B cell (primary cell): ENCODE data around the gene ALS2CL. TPM values are rescaled to one million over a fixed set of nuclear protein-coding genes. Genes with fewer than 3 reads are reported as not detected.

ENCODE experiments used
- ATAC-seq: fragments of 200-7000 bp; cut with Tn5 transposase; one replicate; pipeline ENCODE4 v1.10.0; 2021; ENCODE audit warnings: low read depth, mild to moderate bottlenecking, moderate number of reproducible peaks, moderate library complexity
- CTCF ChIA-PET: fragments of 350-600 bp; sonication (Branson Sonifier 250); formaldehyde crosslinking; loops from one replicate; lab custom pipeline; 2021; ENCODE audit warnings: antibody characterized with exemption, inconsistent platforms; lab: Charles Lee
- POLR2A ChIA-PET: fragments of 350-600 bp; sonication (Branson Sonifier 250); formaldehyde crosslinking; loops from one replicate; lab custom pipeline; 2021; ENCODE audit warnings: antibody characterized with exemption; lab: Charles Lee
- DNase-seq: peaks from one replicate; pipeline ENCODE4 v3.0.0; 2013
- H2AFZ ChIP-seq: 2 replicates; pipeline ENCODE4 v1.6.1; 2012; ENCODE audit warnings: mild to moderate bottlenecking, low read depth, low read length; ENCODE audit not compliant: insufficient read depth, poor library complexity, severe bottlenecking
- H3K27ac ChIP-seq, 2 donors: 1 replicate in 1 of 2; 2 replicates in 1 of 2; pipeline ENCODE4 v1.5.1; 2012 to 2013; ENCODE audit warnings: low read length in 2 of 2, mild to moderate bottlenecking in 2 of 2, moderate library complexity in 1 of 2
- H3K27me3 ChIP-seq, 4 experiments: fragments of 200-600 bp in 1 of 4; sonication (generic) in 1 of 4; replicated peaks in 1 of 4; 1 replicate in 2 of 4; 2 replicates in 2 of 4; pipeline versions ENCODE4 v1.6.1 to v1.7.0; 2013 to 2016; ENCODE audit warnings: low read length in 3 of 4, mild to moderate bottlenecking in 2 of 4, mixed read lengths in 1 of 4, moderate library complexity in 1 of 4; ENCODE audit not compliant: insufficient read depth in 4 of 4, control insufficient read depth in 3 of 4; ENCODE audit errors: control extremely low read depth in 1 of 4
- H3K36me3 ChIP-seq, 2 experiments: replicated peaks in 1 of 2; 1 replicate in 1 of 2; 2 replicates in 1 of 2; pipeline versions ENCODE4 v1.6.1 to v1.7.1; 2013; ENCODE audit warnings: low read length in 1 of 2; ENCODE audit not compliant: insufficient read depth in 2 of 2, control insufficient read depth in 1 of 2; ENCODE audit errors: control extremely low read depth in 1 of 2, extremely low read depth in 1 of 2
- H3K4me1 ChIP-seq, 2 donors: fragments of 200-600 bp in 1 of 2; sonication (generic) in 1 of 2; 1 replicate in 1 of 2; 2 replicates in 1 of 2; pipeline versions ENCODE4 v1.5.1 to v1.6.1; 2013 to 2017; ENCODE audit warnings: low read length in 2 of 2; ENCODE audit not compliant: control insufficient read depth in 2 of 2, insufficient read depth in 2 of 2
- H3K4me2 ChIP-seq: replicated peaks from 2 replicates; pipeline ENCODE3; 2012; ENCODE audit warnings: mild to moderate bottlenecking, low read depth, low read length; ENCODE audit not compliant: poor library complexity, severe bottlenecking
- H3K4me3 ChIP-seq, 5 experiments: fragments of 200-600 bp in 1 of 5; sonication (generic) in 1 of 5; 1 replicate in 3 of 5; 2 replicates in 2 of 5; pipeline versions ENCODE4 v1.5.1 to v1.7.0; 2011 to 2016; ENCODE audit warnings: low read length in 4 of 5, mild to moderate bottlenecking in 4 of 5, low read depth in 2 of 5, control low read depth in 1 of 5, moderate library complexity in 1 of 5; ENCODE audit not compliant: insufficient read depth in 1 of 5; ENCODE audit errors: control extremely low read depth in 1 of 5, extremely low read depth in 1 of 5
- H3K79me2 ChIP-seq: fragments of 200-600 bp; sonication (generic); one replicate; pipeline ENCODE4 v1.6.0; 2016; ENCODE audit warnings: low read length; ENCODE audit not compliant: control insufficient read depth, insufficient read depth
- H3K9ac ChIP-seq: fragments of 200-600 bp; sonication (generic); 2 replicates; pipeline ENCODE4 v1.6.1; 2017; ENCODE audit warnings: mild to moderate bottlenecking, low read length, moderate library complexity
- H3K9me3 ChIP-seq, 3 donors: one replicate each; pipeline versions ENCODE4 v1.6.1 to v1.7.1; 2013; ENCODE audit warnings: low read length in 2 of 3; ENCODE audit not compliant: control insufficient read depth in 2 of 3, insufficient read depth in 1 of 3; ENCODE audit errors: control extremely low read depth in 1 of 3
- H4K20me1 ChIP-seq: 2 replicates; pipeline ENCODE4 v1.6.0; 2012; ENCODE audit warnings: mild to moderate bottlenecking, low read length; ENCODE audit not compliant: insufficient read depth, control insufficient read depth, poor library complexity, severe bottlenecking
- H3K27ac Mint-ChIP-seq: one replicate; pipeline ENCODE4 v1.8.0; 2021; ENCODE audit warnings: mixed read lengths
- H3K27me3 Mint-ChIP-seq: one replicate; pipeline ENCODE4 v1.8.0; 2021; ENCODE audit warnings: mixed read lengths
- H3K4me1 Mint-ChIP-seq: one replicate; pipeline ENCODE4 v1.8.0; 2021; ENCODE audit warnings: mixed read lengths
- H3K4me3 Mint-ChIP-seq: one replicate; pipeline ENCODE4 v1.8.0; 2021; ENCODE audit warnings: mixed read lengths
- H3K9me3 Mint-ChIP-seq: one replicate; pipeline ENCODE4 v1.8.0; 2022; ENCODE audit warnings: mixed read lengths; ENCODE audit not compliant: insufficient read depth
- CTCF ChIP-seq: fragments of 200-600 bp; IDR thresholded peaks from one replicate; pipeline ENCODE4 v1.8.0; 2022; ENCODE audit warnings: antibody characterized with exemption, mild to moderate bottlenecking
- EZH2 ChIP-seq: IDR thresholded peaks from 2 replicates; pipeline ENCODE4 v1.6.1; 2012; ENCODE audit warnings: borderline replicate concordance, low read depth, mild to moderate bottlenecking, moderate library complexity, low read length; ENCODE audit not compliant: insufficient read depth, poor library complexity, severe bottlenecking
- WGBS: methylation state at CpG from one replicate; pipeline ENCODE4 v1.1.5; 2013; ENCODE audit warnings: missing lambda C conversion rate; ENCODE audit not compliant: insufficient coverage; 5-methylcytosine and 5-hydroxymethylcytosine counted together
- intact Hi-C: fragments of 100-400 bp; cut with micrococcal nuclease; formaldehyde crosslinking; loops from one replicate; pipeline ENCODE4 v1.10.0; 2022
- polyA plus RNA-seq: library from polyadenylated mRNA; depleted of rRNA; stranded (reverse); fragments of >200 nt; gene quantifications from 2 replicates; pipeline ENCODE4 v1.2.3, GENCODE V29; 2012
- total RNA-seq, 2 donors: library from RNA; stranded (reverse); fragments of 120-200 nt in 1 of 2; gene quantifications; 1 replicate in 1 of 2; 2 replicates in 1 of 2; pipeline versions ENCODE4 v1.2.3 to v1.2.4, GENCODE V29; 2013 to 2022

ALS2CL gene
- total and polyA plus RNA-seq, 2 donors (not counting 1 experiment from before 2014, with no cell fraction given) = 0.22 to 0.30 TPM

- DNase-seq (no peak), ATAC-seq (no peak)
- no peak overlapping the region for H3K4me3 ChIP-seq
- no peaks in the 10 kb centered on the region for H3K9me3 Mint-ChIP-seq
- H3K27ac Mint-ChIP-seq = no peak overlapping the region
- H3K27me3 Mint-ChIP-seq = peaks cover 6% of the 10 kb centered on the region
- no peak overlapping the region for H3K9ac ChIP-seq
- intact Hi-C loops = no loop called here
- no peak overlapping the region for H3K27ac ChIP-seq
- CTCF ChIA-PET = no interaction called here
- H3K4me3 Mint-ChIP-seq = no peak overlapping the region
- H3K4me1 ChIP-seq = no peaks in the 10 kb centered on the region
- H3K79me2 ChIP-seq = no peaks in the 10 kb centered on the region
- H3K27me3 ChIP-seq = peaks cover 0 to 8% (median 1%) of the 10 kb centered on the region in 4 experiments
- POLR2A ChIA-PET = no interaction called here
- whole genome bisulfite sequencing = 96% methylated on average over 9 of the region's 9 CpGs
- no peaks in the 10 kb centered on the region for H4K20me1 ChIP-seq
- no peak overlapping the region for H2AFZ ChIP-seq
- TF ChIP-seq CTCF = no peak
- TF ChIP-seq EZH2 = no peak
- H3K9me3 ChIP-seq = peaks cover 0 to 3% (median 0%) of the 10 kb centered on the region in 3 donors
- no peaks in the 10 kb centered on the region for H3K36me3 ChIP-seq
- H3K4me2 ChIP-seq = no peak overlapping the region
- no peaks in the 10 kb centered on the region for H3K4me1 Mint-ChIP-seq
These were observed 8.0 kb downstream of the ALS2CL start for GRCh38 chr3:46685446-46685845.

- DNase-seq (no peak), ATAC-seq (no peak)
- 100% methylated on average over 2 of the region's 2 CpGs for WGBS
- TF ChIP-seq EZH2 (no peak), CTCF (no peak)
- Histone ChIP-seq H2AFZ (no peak overlapping the region), H4K20me1 (no peaks in the 10 kb centered on the region), H3K27ac (no peak overlapping the region), H3K36me3 (no peaks in the 10 kb centered on the region), H3K4me3 (no peak overlapping the region), H3K4me2 (no peak overlapping the region), H3K9me3 (peaks cover 0 to 3% (median 0%) of the 10 kb centered on the region in 3 donors), H3K79me2 (no peaks in the 10 kb centered on the region), H3K4me1 (no peaks in the 10 kb centered on the region), H3K9ac (no peak overlapping the region), H3K27me3 (peaks cover 0 to 3% (median under 1%) of the 10 kb centered on the region in 4 experiments)
- Mint-ChIP-seq H3K9me3 (no peaks in the 10 kb centered on the region), H3K4me3 (no peak overlapping the region), H3K27me3 (peaks cover 3% of the 10 kb centered on the region), H3K4me1 (no peaks in the 10 kb centered on the region), H3K27ac (no peak overlapping the region)
- ChIA-PET POLR2A (no interaction called here), CTCF (no interaction called here)
- intact Hi-C loops = no loop called here
These were observed 8.6 kb downstream of the ALS2CL start for GRCh38 chr3:46684891-46685290.
